Kidney glomerular epithelial cell (primary cell): ENCODE data around the gene GABRG3.
"Not testable (repeated sequence)": the region's sequence is repeated elsewhere in the genome, so short reads cannot be mapped to it uniquely, and the experiment has no call there.

ENCODE experiments used
- DNase-seq: peaks from one replicate; lab custom pipeline; 2025; lab: John Stamatoyannopoulos, UW

GABRG3 gene

DNA sequence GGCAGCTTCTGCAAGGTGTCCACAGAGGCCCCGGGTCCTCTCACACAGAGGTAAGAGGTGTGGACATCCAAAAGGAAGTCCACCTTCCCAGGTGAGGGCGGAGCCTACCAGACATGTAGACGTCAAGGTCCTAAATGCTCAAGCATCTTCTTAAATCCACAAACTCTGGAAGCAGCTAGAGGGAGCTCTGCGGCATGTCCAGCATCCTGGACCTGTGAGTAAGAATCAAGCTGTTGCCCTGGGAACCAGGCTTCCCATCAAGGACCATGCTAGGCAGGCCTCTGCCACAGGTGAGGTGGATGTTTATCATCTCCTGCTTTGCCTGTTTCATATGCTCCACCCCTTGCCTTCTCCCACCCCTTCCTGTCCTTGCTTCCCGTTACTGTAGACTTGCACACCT lies 368.2 kb downstream of the GABRG3 start:
- DNase-seq: no peak

DNA sequence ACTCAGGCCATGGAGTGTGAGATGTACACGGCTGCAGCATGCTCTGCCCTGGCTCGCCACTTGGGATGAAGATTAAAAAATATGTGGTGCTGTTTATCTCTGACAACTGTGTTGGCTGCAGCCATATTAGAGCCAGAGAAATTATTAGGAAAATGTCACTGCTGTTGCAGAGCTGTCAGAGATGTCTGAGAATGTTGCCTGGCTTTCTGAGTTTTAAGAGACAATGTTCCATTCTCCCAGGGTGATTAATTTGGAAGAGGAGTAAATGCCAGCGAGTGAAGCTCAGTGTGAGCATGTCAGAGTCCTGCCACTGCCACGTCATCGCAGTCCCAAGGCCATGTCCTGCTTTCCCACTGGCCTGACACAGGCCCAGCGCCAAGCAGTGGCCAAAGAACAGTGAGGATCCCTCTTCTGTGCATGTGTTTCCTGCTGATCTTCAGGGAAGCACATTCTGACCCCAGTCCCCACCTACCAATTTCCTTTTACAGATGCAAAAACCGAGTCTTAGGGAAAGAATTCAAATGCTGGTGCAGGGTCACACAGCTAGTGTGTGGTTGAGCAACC lies 370.9 kb downstream of the GABRG3 start:
- no peak for DNase-seq

DNA sequence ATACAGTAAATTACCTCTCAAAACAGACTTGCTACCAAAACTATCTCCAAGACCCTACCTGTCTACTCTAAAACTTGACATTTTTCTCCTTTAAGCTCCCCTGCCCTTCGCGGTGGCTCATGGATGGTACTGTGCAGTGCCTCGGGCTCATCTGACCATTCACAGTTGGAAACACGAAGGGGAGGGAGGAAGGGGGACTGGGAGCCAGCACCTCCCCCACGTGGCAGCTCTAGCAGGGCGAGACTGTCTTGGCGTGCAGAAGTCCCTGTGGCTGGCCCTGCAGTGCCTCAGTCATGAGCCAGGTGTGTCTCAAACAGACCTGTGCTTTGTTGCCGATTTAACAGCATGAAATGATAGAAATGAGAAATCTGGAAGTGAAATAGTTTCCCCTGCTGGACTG lies 372.0 kb downstream of the GABRG3 start:
- no peak for DNase-seq

DNA sequence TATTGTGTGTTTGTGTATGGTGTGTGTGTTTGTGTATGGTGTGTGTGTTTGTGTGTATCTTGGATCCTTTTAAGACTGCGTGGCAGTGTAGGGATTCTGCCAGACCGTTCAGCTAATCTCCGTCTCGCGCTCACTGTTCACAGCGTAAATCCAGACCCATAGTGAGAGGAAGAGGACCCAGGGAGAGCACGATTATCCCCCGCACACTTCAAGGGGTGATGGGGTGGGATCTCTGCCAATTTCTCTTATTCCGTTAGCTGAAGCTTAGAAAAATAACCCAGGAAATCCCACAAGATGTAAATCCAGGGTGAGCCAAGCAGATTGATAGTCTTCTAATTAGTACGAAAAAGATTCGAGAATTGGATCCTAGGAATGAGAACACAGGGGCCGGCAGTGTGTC lies 381.2 kb downstream of the GABRG3 start:
- DNase-seq: no peak

DNA sequence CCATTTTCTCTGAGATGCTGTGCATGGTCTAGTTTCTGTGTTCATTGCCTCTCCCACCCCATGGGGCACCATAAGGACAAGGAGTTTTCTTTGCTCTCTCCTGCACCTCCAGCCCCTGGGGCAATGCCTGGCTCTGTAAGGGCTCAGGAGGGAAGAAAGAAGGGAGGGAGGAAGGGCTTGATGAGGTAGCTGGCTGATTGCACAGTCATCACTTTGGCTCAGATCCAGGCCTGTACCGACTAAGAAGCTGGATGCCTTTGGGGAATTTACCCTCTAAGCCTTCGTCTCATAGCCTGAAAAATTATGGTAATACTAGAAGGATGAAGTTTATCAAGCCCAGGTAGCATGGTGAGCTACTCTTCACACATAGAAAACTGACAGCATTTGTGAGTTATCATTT lies 382.9 kb downstream of the GABRG3 start:
- DNase-seq: peak; percentile 32

DNA sequence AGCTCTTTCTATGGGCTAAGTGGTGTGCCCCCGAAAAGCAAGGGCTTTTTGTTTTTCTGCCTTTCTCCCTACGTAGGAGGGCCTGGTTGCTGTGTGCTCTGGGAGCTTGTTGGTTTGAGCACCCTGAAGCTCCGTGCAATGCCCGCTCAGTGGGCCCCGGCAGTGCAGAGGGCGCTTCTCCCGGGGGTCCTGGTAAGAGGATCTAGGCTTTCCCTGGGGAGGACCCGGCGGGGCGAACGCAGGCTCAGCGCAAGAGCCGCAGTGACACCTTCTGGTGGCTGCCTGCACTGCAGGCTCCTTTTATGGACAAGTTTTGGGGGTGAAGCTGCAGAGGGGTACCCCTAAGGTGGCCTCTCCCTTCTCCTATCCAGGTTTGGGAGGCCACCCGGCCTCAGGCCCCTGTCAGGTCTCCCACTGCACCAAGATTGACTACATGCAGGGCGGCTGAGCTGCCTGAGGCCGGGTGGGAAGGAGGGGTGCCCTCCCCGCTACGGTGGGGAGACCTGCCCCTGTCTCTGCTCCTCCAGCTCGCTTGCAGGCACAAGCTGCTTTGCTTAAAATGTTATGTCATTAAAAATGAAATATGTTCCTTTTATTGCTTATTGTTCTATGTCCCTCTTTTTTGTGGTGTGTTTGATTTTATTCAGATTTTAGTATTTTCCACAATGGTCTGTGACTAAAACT lies 387.9 kb downstream of the GABRG3 start:
- no peak for DNase-seq

DNA sequence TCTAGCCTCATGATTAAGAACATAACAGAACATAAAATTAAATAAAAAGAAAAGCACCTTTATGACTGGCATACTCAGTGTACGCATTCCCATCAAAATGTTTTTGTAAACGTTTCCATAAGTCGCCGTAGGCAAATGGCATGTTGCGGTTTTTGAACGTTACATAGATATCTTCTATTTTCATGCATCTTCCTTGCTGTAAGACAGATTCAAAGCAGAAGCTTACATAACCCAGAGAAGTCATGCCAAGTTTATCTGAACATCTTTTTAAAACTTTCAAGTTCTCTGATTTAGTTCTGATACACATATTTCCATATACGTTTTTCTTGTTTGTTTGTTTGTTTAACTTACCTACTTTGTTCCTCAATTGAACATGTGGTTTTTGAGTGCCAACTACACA lies 388.6 kb downstream of the GABRG3 start:
- DNase-seq: no peak

DNA sequence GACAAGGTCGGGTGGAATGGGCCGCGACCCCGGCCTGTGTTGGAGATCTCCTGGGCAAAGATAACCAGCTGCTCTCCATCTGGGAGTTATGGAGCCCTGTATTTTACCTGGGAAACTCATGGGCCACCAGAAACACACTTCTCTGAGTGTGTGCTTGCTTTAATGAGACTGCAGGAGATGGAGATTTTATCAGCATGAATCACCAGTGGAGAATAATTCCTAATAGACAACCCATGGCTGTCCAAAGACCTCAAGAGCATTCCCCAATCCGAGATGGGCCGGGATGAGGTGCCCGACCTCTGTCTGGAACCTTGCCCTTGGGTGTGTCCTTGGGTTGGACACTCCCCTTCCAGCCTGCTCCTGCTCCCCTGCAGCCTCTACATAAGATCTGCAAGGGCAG lies 389.3 kb downstream of the GABRG3 start:
- no peak for DNase-seq

DNA sequence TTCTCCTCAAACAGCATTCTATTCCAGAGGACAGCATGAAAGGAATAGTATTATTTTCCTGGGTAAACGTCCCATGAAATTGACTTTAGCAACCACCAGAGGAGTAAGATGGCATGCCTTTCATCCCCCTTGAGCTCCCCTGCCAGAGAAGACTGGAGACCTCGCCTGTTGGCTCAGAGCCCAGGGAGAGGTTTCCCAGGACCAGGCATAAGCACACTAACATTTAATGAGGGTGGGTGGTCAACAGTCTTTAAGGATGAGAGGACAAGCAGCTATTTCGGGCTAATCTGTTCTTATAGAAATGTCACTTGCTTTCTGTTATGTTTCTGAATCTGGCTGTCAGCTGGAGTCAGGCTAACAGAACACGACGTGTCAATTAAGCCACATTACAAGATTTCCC lies 390.5 kb downstream of the GABRG3 start:
- no peak for DNase-seq

DNA sequence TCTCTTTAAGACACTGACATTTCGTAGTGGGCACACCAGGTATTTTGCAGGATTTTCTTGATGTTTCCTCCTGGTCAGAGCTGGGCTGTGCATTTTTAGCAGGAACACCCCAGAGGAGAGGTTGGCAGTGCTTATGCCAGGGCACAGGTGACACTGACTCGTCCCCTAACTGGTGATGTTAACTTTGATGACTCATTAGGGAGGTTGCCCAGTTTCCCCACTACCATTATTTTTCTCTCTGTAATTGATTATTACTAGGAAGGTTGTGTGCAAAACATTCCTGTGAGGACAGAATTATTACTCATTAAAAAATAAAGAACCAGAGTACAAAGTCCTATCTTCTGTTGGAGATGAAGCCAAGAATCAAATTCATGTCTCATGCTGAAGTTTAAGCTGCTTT lies 394.5 kb downstream of the GABRG3 start:
- DNase-seq: no peak

DNA sequence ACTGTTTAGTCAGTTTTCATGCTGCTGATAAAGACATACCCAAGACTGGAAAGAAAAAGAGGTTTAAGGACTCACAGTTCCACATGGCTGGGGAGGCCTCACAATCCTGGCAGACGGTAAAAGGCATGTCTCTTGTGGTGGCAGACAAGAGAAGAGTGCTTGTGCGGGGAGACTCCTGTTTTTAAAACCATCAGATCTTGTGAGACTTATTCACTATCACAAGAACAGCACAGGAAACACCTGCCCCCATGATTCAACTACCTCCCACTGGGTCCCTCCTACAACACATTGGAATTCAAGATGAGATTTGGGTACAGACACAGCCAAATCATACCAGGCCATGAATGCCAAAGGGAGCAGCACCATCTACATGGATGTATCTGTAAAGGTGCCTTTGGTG lies 406.4 kb downstream of the GABRG3 start:
- DNase-seq: not testable (repeated sequence)

DNA sequence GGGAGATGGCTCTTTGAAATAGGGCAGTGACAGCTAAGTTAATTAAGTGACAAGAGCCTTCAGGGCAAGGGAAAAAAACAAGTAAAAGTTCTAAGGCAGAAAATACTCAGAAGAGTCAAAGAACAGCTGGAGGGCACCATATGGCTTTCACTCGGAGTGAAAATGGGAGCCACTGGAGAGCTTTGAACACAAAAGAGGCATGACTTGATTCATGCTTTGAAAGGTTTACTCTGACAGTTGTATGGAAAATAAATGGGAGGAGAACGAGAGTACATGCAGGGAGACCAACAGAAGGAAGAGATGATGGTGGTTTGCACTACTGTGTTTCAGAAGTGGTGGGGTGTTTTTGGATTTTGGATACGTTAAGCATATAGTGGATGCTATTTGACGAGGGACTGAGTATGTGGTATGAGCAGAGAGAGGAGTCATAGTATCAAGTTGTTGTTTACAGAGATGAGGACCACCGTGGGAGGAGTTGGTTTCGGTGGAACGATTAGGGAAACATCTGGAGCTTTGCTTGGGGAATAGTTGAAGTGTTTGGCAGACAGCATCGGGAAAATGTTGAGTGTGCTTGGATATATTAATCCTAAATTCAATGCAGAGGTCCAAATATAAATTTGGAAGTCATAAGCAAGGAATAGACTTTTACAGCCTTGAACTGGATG lies 411.5 kb downstream of the GABRG3 start:
- no peak for DNase-seq

DNA sequence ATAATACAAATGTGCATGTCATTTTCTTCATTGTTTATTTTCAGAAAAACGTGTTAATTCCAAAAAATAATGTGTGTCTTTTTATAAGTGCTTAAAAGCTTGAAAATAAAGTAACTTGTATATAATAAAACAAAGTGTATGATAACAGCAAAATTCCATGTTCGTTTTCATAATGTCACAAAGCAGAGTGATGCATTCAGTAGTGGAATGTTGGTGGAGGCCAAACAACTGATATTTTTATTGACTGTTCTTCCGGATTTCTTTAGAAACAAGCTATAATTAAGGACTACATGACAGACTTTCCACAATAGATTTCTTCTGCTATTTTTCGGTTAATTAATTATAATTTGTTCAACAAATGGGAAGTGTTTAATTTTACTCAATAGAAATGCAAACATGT lies 412.7 kb downstream of the GABRG3 start:
- DNase-seq: no peak

DNA sequence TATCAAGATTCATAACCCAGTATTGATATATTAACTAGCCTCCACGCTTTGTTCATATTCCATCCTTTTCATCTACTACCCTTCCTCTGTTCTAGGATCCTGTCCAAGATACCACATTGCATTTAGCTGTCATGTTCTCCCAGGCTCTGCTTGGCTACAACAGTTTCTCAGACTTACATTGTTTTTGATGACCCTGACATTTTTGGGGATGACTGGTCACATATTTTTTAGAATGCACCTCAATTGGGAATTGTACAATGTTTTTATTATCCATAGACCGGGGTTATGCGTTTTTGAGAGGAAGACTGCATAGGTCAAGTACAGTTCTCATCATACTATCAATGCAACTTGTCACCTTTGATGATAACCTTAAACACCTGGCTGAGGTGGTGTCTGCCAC lies 421.2 kb downstream of the GABRG3 start:
- DNase-seq: no peak

DNA sequence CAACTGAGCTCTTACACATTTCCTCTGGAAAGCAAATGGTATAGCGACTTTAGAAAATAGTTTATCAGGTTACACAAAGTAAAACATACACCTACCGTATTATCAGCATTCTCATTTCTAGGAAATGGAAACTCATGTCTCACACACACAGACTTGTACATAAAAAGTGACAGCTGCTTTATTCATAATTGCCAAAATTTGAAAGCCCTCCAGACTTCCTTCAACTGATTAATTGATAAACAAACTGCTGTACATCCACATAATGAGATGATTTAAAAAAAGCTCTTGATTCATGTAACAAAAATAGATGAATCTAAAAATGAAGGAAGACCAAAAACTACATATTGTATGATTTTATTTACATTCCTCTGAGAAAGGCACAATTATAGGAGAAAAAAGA lies 425.5 kb downstream of the GABRG3 start:
- no peak for DNase-seq

DNA sequence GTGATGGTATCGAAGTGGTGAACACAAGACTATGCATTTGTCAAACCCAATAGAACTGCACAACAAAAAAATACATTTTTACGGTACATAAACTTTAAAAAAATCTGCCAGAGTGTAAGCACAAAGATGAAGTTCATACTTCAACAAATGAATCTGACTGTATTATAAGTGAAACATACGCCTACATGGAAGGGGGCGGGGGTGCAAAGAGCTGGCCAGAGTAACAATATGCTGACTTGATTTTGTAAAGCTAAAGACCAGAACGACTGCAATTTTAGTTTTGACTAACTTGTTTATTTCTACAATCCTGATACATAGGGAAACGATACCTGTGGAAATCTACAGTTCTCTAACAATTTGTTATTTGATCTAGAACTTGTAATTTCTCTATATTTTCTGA lies 426.0 kb downstream of the GABRG3 start:
- DNase-seq: no peak

DNA sequence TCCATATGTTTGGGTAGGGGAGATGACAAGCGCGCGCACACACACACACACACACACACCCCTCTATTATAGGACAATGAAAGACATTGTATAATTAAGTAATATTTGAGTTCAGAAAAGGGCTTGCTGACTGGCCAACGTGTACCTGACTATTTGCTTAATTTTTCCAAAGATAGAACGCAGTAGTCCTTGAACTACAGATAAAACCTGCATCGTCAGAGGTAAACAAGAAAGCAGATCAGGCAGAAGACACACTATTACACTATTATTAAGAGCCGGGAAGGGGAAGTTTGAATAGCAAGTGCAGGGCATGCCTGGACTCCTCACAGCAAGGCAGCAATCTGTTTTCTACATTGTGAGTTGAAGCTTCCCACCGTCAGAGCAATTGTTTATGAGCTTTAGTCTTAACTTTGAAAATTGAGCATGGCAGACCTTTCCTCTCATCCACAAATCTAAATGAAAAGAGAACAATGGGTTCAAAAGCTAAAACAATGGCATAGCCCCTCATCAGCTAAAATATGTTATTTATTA lies 427.7 kb downstream of the GABRG3 start:
- no peak for DNase-seq

DNA sequence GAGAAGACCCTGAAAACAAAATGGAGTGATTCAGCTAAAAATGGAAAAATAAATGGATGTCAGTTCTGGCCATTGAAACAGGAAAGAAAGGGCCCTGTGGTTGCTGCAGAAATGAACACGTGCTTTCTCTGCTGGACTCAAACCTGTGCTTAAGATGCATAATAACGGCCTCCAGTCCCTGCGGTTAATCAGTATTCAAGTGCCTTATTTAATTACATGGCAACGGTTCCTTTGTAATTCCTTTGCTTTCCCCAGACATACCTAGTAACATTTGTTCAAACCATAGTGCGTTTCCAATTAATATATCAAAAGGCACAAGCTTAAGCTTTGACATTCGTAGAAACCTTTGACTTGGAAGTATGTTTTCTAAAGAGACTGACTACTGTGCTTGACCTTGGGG lies 428.3 kb downstream of the GABRG3 start:
- DNase-seq: no peak

DNA sequence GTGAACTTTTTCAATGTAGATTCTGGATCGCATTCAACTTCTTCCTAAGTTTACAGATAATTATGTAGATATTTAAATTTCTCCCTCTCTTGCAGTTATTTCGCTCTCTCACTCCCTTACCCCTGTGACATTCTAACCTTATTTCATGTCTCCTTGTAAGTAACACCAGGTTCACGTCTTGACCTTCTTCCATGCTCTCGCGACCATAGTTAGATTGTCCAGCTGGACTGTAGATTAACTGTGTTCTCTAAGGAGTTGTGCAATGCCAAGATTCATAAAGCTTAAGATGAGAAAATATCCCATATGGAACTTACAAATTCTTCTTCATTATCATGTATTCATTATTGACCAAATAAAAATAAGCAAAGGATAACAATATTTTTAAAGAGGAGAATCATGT lies 430.5 kb downstream of the GABRG3 start:
- DNase-seq: no peak

DNA sequence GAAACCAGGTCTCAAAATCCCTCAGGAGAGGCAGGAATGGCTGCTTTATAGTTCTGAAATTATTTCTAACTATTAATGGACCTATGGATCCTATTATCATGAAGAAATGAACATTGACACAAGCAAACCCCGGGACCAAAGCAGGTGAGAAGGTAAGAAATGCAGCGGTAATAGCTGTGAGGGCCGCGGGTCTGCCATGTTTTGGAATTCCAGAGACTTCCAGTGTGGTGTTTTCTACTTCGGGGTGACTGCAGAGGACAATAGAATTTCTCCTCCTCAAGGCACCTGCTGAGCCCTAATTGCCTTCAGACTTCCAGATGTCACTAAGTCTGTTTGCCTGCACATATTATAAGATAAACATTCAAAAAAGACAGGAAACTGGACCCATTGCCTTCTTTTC lies 437.4 kb downstream of the GABRG3 start:
- no peak for DNase-seq

DNA sequence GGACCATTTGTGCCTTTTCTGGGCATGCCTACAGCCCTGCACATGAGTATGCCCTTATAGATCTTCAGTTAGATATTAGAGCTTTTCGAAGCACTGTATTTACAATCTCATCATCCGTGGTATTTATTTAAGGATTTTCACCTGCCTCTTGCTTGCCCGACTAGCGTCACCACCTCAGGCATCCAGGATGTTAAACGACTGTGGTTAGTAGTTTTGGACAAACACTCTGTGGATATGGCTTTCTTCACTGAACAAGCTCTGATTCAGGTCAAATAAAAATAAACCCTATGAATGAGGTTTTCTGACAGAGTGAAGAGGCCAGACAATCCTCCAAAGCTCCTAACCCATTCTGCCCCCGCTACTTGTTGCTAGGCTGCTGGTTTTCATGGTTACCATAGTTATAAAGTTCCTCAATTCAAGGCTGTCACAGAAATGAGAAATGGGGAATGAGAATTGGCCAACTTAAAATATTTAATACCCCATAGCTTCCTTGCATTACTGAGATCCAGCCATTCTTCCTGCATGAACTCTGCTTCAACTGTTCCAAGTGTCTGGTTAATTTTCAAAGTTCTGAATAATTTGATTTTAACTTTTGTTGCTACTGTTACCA lies 440.1 kb downstream of the GABRG3 start:
- no peak for DNase-seq

DNA sequence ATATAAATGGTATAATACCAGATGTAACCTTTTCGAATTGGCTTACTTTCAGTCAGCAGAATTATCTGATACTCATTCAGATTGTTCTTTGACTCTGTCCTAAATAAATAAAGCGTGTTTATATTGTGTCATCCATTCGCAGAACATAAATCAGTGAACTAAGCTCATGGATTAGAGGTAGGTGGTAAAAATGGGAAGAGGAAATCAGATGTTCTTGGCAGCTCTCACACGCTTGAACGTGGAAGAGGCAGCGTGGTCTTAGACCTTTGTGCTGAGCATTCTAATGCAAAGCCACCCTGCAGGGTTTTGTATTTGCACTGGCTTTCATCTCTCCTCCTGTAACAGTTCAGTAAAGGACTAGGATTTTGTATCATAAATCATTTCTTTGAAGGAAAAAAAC lies 441.4 kb downstream of the GABRG3 start:
- no peak for DNase-seq
